Stimulated activated effector memory CD8-positive, alpha-beta T cell treated with anti-CD3 and anti-CD28 coated beads, Interleukin-12 subunit alpha, Interleukin-12 subunit beta, amount 100 ng/mL, for 72 hours (primary cell): ENCODE results near the gene GRN.
"Not testable (repeated sequence)": the region's sequence is repeated elsewhere in the genome, so short reads cannot be mapped to it uniquely, and the experiment has no call there.

ENCODE experiments used
- ATAC-seq: fragments of 150-1000 bp; cut with Tn5 transposase; 2 replicates; pipeline ENCODE4 v1.10.0; 2021
- DNase-seq, 2 donors: peaks; one replicate each; pipeline ENCODE4 v3.0.0; 2021 to 2022; ENCODE audit warnings: low spot score in 2 of 2
- H3K27ac Mint-ChIP-seq: one replicate; pipeline ENCODE4 v1.8.0; 2022; ENCODE audit warnings: mild to moderate bottlenecking, mixed read lengths
- H3K36me3 Mint-ChIP-seq: one replicate; pipeline ENCODE4 v1.8.0; 2022; ENCODE audit warnings: mild to moderate bottlenecking, mixed read lengths
- H3K4me1 Mint-ChIP-seq: one replicate; pipeline ENCODE4 v1.8.0; 2022; ENCODE audit warnings: mixed read lengths
- H3K4me3 Mint-ChIP-seq: one replicate; pipeline ENCODE4 v1.8.0; 2022; ENCODE audit warnings: mild to moderate bottlenecking, mixed read lengths
- H3K9me3 Mint-ChIP-seq: one replicate; pipeline ENCODE4 v1.8.0; 2022; ENCODE audit warnings: mixed read lengths

Gene GRN

GRCh38 chr17:44389723-44390202 is 44.7 kb downstream of the GRN start:
- no peak overlapping the region for H3K27ac Mint-ChIP-seq
- no peak overlapping the region for H3K4me3 Mint-ChIP-seq
- H3K9me3 Mint-ChIP-seq: no peaks in the 10 kb centered on the region
- ATAC-seq (no peak), DNase-seq (no peak)
- H3K4me1 Mint-ChIP-seq: peaks cover 20% of the 10 kb centered on the region
- peaks cover 8% of the 10 kb centered on the region for H3K36me3 Mint-ChIP-seq

- ATAC-seq (no peak), DNase-seq (no peak)
- Mint-ChIP-seq H3K36me3 (peaks cover 8% of the 10 kb centered on the region), H3K4me1 (peaks cover 17% of the 10 kb centered on the region), H3K9me3 (no peaks in the 10 kb centered on the region), H3K27ac (no peak overlapping the region), H3K4me3 (no peak overlapping the region)
Measured at GRCh38 chr17:44390250-44390870, 45.3 kb downstream of the GRN start.

- not testable (repeated sequence) for H3K27ac Mint-ChIP-seq, H3K9me3 Mint-ChIP-seq, ATAC-seq, H3K4me3 Mint-ChIP-seq, DNase-seq
- Mint-ChIP-seq H3K4me1 (peaks cover 26% of the 10 kb centered on the region), H3K36me3 (peaks cover 38% of the 10 kb centered on the region)
Measured at GRCh38 chr17:44394112-44394511, 49.0 kb downstream of the GRN start.

DNA sequence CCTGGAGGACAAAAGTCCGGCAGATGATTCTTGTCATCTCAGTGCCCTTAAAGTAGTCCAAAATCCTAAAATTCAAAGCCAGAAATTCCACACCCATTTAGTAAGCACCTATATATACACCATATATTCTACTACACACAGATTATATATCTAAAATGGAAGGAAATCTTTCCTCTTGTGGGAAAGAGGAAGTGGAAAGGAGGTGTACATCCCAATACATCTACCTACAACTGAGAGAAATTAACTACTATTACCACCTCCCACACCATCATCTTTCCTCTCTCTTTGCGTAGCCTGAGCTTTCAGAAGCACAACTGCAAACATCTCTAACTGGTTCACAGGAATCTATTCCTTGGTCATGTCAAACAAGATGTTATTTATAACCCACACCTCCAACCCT is 49.7 kb downstream of the GRN start:
- H3K4me3 Mint-ChIP-seq: no peak overlapping the region
- H3K27ac Mint-ChIP-seq: no peak overlapping the region
- no peak for ATAC-seq
- peaks cover 45% of the 10 kb centered on the region for H3K36me3 Mint-ChIP-seq
- H3K4me1 Mint-ChIP-seq: peaks cover 22% of the 10 kb centered on the region
- H3K9me3 Mint-ChIP-seq: no peaks in the 10 kb centered on the region
- DNase-seq: no peak

GRCh38 chr17:44396946-44397345 is 51.8 kb downstream of the GRN start:
- H3K4me3 Mint-ChIP-seq: no peak overlapping the region
- DNase-seq: no peak
- peak overlapping the region; percentile 82 for H3K27ac Mint-ChIP-seq
- peaks cover 66% of the 10 kb centered on the region for H3K36me3 Mint-ChIP-seq
- ATAC-seq: no peak
- H3K4me1 Mint-ChIP-seq: peaks cover 24% of the 10 kb centered on the region
- no peaks in the 10 kb centered on the region for H3K9me3 Mint-ChIP-seq

- no peak overlapping the region for H3K4me3 Mint-ChIP-seq
- H3K4me1 Mint-ChIP-seq: peaks cover 27% of the 10 kb centered on the region
- H3K27ac Mint-ChIP-seq: peak overlapping the region; percentile 82
- peaks cover 75% of the 10 kb centered on the region for H3K36me3 Mint-ChIP-seq
- ATAC-seq (no peak), DNase-seq (no peak)
- H3K9me3 Mint-ChIP-seq: no peaks in the 10 kb centered on the region
Measured at GRCh38 chr17:44397479-44398440, 52.7 kb downstream of the GRN start.

- peaks cover 20% of the 10 kb centered on the region for H3K4me1 Mint-ChIP-seq
- H3K36me3 Mint-ChIP-seq: peaks cover 87% of the 10 kb centered on the region
- peak overlapping the region; percentile 82 for H3K27ac Mint-ChIP-seq
- DNase-seq (no peak), ATAC-seq (no peak)
- no peaks in the 10 kb centered on the region for H3K9me3 Mint-ChIP-seq
- H3K4me3 Mint-ChIP-seq: no peak overlapping the region
Measured at GRCh38 chr17:44398692-44399691, 53.9 kb downstream of the GRN start.

GRCh38 chr17:44400226-44400847 is 55.2 kb downstream of the GRN start:
- Mint-ChIP-seq H3K27ac (peak overlapping the region; percentile 82), H3K36me3 (peaks cover 92% of the 10 kb centered on the region)

More at GRCh38 chr17:44400226-44400847, 55.2 kb downstream of the GRN start:
- no peak overlapping the region for H3K4me3 Mint-ChIP-seq
- H3K4me1 Mint-ChIP-seq: peaks cover 20% of the 10 kb centered on the region
- no peaks in the 10 kb centered on the region for H3K9me3 Mint-ChIP-seq
- ATAC-seq: no peak
- DNase-seq: no peak
